ENCODE measurements around the gene LYSMD3.

LYSMD3 gene

GRCh38 chr5:90547072-90547536, 17.7 kb upstream of the LYSMD3 start:
- no peak for DNase-seq

DNA sequence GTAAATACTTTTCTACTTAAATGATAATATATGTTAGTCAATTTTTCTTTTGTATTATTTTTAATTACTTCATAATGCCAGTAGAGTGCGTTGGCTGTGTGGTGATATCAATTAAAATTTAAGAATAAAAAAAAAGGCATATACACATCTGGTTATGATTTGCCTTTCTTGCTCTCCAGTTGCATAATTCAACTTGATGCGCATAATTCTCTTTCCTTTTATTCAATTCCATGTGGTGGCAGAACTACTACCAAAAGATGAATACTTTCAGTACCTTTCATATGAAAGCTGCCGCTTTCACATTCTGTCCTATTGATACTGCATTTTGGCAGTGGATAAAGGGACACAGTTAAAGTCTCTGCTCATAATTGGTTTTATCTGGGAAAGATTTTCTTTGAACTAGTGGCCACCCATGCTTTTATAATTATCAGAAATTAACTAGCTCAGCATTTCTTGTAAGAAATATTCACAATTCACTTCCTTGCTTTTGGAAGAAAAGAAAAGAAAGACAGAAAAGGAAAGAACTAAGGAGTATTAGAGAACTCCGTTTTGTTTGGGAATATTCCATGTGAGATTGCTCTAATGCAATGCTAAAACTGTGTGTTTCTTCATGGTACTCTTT, 16.9 kb upstream of the LYSMD3 start:
- peak; percentile 54 for DNase-seq

DNA sequence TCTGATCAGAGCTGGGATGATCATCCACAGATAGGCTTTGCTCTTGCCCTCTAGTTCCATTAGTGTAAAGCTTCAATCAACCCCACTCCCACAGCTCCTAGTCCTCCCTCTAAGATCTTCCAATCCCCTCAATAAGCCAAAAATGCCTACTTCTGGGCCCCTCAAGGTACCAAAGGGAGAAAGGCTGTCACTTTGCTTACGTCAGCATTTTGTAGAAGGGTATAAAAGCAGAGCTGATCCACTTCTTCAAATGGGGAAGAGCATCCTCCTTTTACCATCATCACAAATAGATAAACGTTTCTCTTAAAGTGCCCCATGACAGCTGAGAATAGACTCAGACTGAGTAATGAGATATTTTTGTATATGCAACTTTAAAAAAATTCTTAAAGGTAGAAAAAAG, 16.1 kb upstream of the LYSMD3 start:
- no peak for DNase-seq

- no peak for DNase-seq
Observed at GRCh38 chr5:90542827-90543519, 13.6 kb upstream of the LYSMD3 start.

DNA sequence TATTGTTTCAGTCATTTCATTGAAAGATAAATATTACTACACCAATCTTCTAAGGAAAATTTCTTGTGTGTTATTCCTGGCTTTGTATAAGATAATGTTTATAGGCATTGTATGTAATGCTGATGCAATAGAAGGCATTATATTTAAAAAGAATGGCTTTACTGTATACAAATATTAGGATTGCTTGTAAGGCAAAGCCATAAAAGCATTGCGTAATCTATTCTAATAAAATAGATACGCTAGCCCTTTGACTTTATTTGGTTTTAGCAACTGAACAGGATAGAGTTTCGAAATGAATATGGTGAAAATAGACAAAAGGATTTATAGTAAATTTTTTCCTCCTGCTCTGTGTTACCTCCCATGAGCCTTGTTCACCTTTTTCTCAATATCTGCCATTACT, 5.5 kb upstream of the LYSMD3 start:
- no peak for DNase-seq

GRCh38 chr5:90533794-90534193, 4.4 kb upstream of the LYSMD3 start:
- no peak for DNase-seq

DNA sequence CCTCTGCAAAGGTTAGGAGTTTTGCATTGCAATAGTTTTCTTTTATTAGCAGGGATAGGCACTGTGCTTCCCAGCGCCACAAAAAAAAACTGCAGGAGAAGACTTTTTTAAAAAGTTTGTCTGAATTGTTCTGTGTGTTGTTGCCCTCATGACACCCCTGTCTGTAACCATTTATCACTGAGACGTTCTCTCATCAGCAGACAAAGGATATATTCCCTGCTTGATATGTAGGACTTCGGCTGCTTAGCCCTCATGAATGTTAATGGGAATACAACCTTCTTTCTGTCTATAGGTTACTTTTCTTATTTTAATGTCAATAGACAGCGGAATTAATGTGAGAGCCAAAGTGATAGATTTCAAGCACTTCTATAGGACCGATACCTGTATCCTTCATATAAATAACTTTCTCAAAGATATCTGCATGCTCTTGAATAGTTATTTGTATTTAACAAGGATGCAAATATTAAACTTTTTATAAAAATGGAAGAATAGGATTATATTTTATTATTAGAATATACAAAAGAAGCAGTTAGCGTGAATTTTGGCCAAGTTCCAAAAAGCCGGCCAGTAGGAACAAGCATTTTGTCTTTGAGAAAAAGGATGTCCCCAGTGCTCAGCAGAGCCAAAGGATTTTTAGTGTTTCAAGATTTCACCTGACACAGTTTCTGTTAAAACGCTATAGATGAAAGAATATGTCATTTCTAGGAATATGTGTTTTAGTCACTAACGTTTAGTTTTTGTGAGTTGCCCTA, 1.5 kb upstream of the LYSMD3 start:
- DNase-seq = no peak

DNA sequence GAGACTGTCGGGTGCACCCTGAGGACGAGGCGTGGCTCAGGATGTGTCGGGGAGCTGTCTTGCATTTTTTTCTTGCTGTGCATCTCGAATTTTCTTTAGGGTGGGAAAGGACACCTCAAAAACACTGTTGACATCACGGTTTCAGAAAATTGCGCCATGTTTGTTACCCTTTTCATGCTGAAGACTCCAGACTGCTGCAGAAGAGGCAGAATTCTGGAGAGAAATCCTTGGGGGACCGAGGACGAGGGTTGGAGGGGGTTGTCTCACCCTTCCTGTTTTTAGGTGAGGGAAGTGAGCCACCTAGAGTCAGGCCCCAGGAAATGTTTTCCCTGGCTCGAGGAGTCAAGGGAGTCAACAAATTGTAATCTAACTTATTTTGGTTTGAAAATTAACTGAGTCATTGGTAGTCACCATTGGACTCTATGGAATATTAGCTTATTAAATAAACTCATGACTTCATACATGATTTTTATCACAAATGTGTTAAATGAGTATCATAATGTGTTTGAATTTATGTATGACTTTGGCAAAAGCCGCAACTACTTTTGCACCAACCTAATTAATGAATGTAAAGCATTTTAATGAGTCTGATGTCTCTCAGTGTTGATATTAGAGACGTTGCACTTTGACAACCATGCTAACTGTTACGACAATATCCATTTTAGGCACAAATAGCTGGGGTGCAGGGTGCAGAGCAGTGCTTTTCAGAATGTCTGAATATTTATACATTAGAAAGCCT, 724 bp upstream of the LYSMD3 start:
- peak; percentile 83 for DNase-seq

GRCh38 chr5:90528601-90529193, 687 bp downstream of the LYSMD3 start:
- peak; percentile 22 for DNase-seq

GRCh38 chr5:90519081-90519480, 10.3 kb downstream of the LYSMD3 start:
- no peak for DNase-seq

GRCh38 chr5:90518661-90519060, 10.7 kb downstream of the LYSMD3 start:
- peak; percentile 5 for DNase-seq

GRCh38 chr5:90514520-90514919, 14.9 kb downstream of the LYSMD3 start:
- no peak for DNase-seq

DNA sequence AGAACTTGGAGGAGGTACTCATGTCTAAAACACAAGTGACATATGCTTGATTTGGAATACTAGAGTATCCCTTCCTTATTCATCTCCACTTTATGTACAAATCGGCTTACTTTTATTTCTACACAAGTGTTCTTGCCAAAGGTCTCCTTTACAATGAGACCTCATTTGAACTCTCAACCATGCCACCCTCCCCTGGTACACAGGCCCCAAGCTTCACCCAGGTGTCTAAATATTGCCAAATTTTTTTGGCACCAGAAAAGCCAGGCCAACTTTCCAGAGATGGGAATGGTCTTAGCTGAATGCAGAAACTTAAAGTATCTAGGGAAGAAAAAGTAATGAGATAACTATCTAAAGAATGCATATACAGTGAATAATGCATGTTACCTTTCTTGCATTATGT, 18.9 kb downstream of the LYSMD3 start:
- DNase-seq = no peak

- no peak for DNase-seq
Observed at GRCh38 chr5:90506221-90506620, 23.2 kb downstream of the LYSMD3 start.

- no peak for DNase-seq
Observed at GRCh38 chr5:90504743-90505142, 24.6 kb downstream of the LYSMD3 start.

DNA sequence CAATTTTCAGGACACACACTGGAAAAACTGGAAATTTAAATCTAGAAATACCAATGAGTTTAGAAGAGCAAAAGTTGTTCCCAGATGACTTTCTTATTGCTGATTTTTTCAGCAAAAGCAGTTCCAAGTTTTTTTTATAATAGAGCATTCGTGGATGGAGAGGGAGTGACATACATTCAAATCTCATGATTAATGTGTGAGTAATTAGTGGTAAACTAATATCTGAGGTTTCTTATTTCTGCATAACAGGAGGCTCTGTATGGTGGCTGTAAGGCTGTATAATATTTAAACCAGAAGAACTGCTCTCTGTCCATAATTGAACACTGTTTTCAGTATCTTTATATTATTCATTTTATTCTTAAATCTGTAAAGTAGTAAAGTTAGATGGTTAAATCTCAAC, 25.8 kb downstream of the LYSMD3 start:
- no peak for DNase-seq

- no peak for DNase-seq
Observed at GRCh38 chr5:90495146-90495545, 34.2 kb downstream of the LYSMD3 start.

- no peak for DNase-seq
Observed at GRCh38 chr5:90494043-90494442, 35.3 kb downstream of the LYSMD3 start.

- peak; percentile 76 for DNase-seq
Observed at GRCh38 chr5:90488791-90489190, 40.6 kb downstream of the LYSMD3 start.

GRCh38 chr5:90484540-90484939, 44.8 kb downstream of the LYSMD3 start:
- DNase-seq = peak; percentile 24

DNA sequence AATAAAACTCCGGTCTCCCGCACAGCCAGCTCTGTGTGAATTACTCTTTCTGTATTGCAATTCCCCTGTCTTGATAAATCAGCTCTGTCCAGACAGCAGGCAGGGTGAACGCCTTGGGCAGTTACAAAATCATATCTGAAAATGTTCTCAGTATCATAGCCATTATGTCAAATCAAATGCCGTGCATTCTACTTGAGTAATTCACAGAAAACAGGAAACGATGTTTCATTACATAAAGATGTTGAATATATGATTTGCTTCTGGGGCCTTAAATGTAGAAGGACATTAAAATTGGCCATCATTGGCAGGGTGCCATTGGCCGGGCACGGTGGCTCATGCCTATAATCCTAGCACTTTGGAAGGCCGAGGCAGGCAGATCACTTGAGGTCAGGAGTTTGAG, 46.2 kb downstream of the LYSMD3 start:
- DNase-seq = no peak

DNA sequence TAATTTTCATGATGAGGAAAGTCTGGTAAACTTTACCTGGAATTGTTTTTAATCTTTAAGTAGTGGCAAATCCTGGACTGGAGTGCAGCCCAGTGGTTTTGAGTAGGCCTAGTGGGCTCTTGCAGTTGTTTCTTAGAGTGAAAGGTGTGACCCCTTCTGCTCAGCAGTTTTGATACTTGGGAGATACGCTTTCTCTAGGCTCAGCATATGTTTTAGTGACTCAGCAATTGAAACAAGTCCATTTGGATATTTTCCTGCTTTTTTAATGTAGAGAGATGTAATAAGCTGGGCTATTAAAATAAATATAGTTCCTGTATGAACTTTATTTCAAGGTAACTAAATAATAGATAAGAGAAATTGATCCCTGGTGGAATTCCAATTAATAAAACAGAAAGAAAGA, 48.7 kb downstream of the LYSMD3 start:
- no peak for DNase-seq
